Suprapubic skin (tissue), 4 donors: ENCODE data around the gene ZEB1.

Experiments
- EP300 ChIP-seq: sonication (generic); formaldehyde crosslinking; IDR thresholded peaks from one replicate; pipeline ENCODE4 v1.6.1; 2017; ENCODE audit warnings: antibody characterized with exemption
- POLR2AphosphoS5 ChIP-seq, 3 donors: sonication (generic); formaldehyde crosslinking; IDR thresholded peaks; one replicate each; pipeline ENCODE4 v1.6.1; 2017; ENCODE audit warnings: antibody characterized with exemption in 3 of 3
- TF ChIP-seq, protein P1 (sequence below), 2 donors: fragments of 200-600 bp in 1 of 2; fragments of 450-650 bp in 1 of 2; sonication (generic) in 1 of 2; IDR thresholded peaks; one replicate each; pipeline ENCODE4 v1.5.1; 2016 to 2019; ENCODE audit warnings: antibody characterized with exemption in 2 of 2, mild to moderate bottlenecking in 1 of 2, moderate library complexity in 1 of 2

GRCh38 chr10:31396376-31396775, 77.4 kb downstream of the ZEB1 start:
- TF ChIP-seq, protein P1, sequence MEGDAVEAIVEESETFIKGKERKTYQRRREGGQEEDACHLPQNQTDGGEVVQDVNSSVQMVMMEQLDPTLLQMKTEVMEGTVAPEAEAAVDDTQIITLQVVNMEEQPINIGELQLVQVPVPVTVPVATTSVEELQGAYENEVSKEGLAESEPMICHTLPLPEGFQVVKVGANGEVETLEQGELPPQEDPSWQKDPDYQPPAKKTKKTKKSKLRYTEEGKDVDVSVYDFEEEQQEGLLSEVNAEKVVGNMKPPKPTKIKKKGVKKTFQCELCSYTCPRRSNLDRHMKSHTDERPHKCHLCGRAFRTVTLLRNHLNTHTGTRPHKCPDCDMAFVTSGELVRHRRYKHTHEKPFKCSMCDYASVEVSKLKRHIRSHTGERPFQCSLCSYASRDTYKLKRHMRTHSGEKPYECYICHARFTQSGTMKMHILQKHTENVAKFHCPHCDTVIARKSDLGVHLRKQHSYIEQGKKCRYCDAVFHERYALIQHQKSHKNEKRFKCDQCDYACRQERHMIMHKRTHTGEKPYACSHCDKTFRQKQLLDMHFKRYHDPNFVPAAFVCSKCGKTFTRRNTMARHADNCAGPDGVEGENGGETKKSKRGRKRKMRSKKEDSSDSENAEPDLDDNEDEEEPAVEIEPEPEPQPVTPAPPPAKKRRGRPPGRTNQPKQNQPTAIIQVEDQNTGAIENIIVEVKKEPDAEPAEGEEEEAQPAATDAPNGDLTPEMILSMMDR (IDR thresholded peaks at IDR 0.05) = no peak
- TF ChIP-seq EP300 = no peak
- no peak for TF ChIP-seq POLR2AphosphoS5 (IDR thresholded peaks at IDR 0.05)
